DLD1 (cell line): ENCODE data around the gene KLHL25.

Experiments used
- in situ Hi-C: cut with HindIII; loops from 2 replicates; pipeline ENCODE4 v1.10.0; 2017; ENCODE audit warnings: low sequenced_read_pairs

KLHL25 gene

DNA sequence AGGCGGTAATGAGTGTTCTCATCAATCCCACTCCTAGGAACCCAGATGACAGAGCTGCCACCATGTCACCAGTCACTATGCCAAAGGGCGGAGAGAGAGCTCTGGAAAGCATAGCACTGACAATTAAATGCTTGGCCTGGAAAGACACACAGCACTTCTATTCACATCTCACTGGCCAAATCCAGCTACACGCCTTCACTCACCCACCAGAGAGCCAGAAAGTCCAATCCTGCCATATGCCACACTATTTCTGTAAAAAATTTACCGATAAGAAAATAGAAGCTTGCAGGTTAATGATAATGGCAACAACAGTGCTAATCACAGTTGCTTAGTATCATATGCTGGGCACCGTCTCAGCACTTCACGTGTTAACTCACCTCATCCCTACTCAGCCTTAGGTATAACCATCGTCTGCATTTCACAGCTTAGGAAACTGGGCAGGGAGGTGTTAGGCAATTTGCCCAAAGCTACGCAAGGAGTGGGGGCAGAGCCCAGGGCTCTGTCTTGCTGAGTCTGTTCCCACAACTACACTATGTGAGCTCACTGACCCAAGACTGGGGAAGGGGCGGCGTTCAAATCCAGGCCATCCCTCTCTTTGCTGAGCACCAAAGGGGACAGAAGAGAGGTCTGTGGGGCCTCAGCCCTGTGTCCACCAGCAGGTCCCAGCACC lies 16.5 kb downstream of the KLHL25 start:
- in situ Hi-C loops, result no loop called here

DNA sequence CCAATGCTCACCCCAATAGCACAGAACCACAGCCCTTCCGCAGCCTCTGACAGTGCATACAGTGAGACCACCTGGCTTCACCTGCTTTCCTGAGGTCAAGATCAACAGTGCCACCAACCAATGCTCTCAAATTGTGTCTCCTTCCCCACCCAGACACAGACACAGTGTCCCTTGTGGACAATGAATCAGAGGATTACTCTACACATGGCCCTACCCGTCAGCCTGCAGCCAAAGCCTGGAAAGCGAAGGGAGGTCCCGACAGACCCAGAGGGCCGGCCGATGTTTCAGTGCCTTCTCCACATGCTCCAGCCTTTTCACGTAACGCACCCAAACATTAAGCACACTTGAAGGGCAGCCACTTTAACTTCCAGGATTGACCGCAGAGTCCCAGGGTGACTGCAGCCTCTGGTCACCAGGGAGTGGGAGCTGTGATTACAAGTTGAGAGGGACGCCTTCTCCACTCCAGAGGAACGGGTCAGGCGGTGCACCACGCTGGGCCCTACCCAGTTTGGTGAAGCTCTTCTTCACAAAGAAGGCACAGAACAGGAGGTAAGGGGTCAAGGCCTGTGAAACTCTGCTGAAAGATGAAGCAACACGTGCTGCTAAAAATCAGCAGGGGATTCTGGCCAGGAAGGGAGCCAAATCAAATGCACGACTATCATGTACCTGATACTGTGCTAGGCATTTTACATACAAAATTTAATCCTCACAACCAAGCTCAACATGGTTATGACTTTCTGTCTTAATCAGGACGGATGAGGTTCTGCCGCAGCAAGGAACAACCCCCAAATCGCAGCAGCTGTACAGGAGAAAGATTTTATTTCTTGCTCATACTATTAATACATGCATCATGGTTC lies 17.2 kb downstream of the KLHL25 start:
- in situ Hi-C loops, result no loop called here

DNA sequence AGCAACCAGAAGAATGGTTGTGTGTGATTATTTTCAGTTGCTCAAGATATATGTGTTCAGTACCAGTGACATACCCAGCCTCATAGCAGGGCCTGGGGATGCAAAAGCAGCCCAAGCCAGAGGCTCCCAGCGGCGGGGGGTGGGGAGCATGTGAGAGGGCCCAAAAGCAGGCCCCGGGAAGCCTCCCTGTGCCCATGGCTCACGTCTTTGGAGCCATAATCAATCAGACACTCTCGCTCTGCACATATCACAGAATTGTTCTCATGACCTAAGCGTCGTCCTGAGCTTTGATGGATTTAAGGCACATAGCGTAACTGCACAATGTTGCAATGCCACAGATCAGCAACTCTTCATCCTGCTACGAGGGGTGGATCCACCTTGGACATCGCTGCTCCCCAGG lies 20.8 kb downstream of the KLHL25 start:
- in situ Hi-C loops, result no loop called here

DNA sequence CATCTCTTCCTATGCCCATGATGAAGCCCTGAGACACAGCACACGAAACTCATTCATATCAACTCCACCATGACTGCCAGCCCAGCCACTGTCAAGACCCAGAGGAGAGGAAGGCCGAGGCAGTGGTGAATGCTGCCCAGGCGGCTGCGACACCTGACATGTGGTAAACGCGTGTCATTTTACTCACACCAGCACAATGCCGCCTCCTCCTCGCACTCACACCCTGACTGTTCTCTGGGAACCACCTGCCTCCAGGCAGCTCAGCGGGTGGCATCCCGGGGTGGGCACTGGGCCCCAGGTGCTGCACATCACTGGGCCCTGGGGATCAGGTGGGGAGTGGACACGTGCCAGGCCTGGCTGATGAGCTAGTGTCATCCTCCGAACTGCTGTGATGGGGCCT lies 21.5 kb downstream of the KLHL25 start:
- in situ Hi-C loops, result no loop called here

DNA sequence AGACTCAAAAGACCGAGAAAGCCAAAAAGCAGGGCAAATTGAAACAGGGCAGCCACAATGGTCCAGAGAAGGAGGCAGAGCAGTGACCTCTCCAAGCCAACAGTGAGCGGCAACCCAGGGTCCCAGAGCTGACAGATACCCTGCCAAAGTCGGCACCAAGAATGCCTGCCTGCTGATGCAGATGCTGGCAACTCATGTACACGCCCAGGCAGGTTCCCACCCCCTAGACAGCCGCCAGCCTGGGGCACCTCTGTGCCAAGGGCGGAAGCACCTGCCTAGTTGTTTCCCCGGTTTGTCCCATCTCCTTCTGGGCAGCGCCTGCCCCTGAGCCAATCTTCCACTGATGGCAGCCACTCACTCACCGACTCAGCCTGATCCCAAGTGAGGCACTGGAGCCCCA lies 22.1 kb downstream of the KLHL25 start:
- in situ Hi-C loops, result no loop called here

DNA sequence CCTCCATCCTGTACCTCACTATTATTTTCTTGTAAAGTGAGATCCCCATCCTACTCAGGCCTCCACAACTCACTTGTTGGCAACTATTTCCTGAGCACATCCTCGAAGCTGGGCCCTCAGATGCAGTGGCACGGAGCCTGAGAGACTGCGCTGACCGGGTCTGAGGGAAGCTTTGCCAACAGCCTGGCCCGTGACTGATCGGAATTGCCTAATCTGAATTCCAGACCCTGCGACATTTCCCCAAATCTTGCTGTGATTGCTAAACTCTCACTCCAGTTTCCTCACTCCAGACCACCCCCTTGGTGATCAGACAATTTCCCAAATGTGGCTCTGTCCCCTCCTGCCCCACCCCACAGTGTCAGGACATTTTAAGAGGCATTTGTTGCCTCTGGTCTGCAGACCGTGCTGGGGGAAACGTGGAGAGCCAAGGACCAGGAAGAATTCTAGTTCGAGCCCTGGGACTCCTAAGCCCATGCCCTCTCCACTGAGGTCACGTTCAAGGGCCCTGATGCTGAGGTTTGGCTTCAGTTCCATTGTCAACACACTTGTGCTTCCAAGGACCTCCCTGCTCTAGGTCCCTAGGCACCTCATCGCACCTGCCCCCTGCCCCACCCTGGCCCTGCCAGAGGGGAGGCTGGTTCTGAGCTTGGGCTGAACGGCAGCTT lies 22.8 kb downstream of the KLHL25 start:
- in situ Hi-C loops, result no loop called here

DNA sequence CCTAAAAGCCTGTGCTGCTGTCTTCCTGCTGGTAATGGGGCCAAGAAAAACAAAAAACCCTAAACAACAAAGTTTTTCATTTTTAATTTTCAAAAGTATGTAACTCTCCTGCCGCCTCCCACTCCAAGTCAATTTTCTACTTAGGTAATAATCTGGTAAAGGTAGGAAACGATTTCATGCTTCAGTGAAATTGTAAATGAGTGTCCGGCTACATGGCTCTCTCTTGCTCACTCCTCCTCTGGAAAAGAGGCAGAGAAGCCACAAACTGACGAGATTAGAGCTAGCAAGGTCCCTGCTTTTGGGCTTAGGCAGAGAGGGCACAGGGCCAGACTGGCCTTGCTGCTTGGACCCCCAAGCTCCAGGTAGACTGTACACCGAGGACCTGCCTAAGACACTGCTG lies 23.5 kb downstream of the KLHL25 start:
- in situ Hi-C loops, result no loop called here

DNA sequence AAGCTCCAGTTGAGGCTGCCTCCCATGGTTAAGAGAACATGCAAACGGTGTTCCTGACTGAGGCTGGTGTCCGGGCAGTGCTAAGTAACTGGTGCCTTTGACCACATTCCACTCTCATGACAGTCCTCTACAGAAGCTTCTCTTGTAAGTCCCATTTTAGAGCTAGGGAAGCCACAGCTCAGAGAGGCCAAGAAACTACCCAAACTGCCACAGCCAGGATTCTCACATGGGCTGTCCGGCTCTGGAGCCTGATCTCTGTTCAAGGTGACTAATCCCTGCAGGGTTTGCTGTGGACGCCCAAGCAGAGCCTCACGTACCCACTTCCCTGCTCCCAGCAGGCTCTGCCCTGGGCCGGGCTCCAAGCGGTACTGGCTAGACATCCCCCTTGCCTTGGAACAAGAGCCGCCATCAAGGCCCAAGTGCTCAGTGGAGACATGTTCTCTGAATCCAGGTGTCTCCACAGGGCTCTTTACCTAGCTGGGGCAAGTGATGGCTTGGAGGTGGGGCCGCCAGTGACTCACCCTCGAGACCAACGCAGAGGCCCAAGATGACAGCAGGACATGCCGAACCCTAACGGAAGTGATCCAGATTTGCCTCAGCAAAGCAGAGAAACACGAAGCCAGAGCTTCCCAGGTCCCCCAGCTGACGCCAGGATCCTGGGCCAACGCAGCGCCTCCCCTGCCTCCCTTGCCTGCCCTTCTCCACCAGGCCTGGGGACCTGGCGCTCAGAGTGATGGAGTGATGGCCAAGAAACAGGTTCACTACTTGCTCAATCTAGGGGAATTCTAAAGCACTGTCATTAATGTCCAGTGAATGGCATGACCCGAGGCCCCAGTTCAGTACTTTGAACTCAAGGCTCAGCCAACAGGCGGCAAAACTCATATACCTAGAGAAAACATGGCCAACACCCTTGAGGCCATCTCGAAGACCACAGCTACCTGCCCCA lies 24.4 kb downstream of the KLHL25 start:
- in situ Hi-C loops, result no loop called here

DNA sequence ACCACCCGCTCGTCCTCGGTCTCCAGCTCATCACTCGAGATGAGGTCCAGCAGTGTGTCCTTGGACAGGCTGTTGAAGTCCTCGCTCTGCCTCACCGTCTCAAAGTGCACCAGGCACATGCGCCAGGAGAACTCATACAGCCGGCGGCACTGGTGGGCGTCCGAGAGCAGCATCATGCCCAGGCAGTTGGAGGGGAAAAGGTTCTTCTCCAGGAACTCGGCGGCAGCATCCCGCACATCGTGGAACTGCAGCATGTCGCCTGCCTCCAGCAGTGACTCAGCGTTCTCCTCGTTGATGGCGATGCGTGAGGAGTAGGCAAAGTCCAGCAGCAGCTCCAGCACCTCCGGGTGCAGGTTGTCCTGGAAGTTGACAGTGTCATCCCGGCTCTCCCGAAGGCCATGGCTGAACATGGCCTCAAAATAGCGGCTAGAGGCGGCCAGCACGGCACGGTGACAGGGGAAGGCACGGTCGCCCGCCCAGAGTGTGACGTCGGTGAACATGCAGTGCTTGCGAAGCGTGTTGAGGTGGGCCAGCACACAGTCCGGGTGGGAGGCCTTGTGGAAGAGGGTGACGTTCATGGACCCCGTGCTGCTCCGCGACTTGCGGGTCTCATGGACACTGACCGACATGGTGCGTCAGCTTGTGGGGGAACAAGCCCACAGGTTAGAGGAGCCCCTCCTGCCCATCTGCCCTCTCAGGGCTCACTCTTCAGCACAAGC lies 25.4 kb downstream of the KLHL25 start:
- in situ Hi-C loops, result no loop called here

DNA sequence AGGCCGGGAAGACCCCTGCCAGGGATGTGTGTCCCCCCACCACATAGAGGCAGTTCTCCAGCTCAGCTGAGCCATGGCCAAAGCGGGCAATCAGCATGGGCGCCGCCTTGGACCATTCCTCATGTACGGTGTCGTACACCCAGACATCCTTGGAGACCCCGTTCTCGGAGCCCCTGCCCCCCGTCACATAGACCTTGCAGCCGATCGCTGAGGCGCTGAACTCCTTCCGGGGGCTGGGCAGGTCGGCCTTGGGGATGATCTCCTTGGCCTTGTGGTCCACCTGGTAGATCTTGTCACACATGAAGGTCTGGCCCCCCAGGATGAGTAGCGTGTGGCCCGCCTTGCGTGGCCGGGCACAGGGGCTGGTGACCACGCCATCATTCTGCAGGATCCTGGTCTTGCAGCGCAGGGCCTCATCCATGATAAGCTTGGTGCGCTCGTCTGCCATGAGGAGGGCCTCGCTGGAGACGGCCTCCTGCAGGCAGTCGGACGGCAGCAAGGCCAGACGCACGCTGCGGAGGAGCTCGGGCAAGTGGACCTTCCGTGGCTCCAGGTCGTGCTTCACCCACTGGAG lies 26.0 kb downstream of the KLHL25 start:
- in situ Hi-C loops, result no loop called here

DNA sequence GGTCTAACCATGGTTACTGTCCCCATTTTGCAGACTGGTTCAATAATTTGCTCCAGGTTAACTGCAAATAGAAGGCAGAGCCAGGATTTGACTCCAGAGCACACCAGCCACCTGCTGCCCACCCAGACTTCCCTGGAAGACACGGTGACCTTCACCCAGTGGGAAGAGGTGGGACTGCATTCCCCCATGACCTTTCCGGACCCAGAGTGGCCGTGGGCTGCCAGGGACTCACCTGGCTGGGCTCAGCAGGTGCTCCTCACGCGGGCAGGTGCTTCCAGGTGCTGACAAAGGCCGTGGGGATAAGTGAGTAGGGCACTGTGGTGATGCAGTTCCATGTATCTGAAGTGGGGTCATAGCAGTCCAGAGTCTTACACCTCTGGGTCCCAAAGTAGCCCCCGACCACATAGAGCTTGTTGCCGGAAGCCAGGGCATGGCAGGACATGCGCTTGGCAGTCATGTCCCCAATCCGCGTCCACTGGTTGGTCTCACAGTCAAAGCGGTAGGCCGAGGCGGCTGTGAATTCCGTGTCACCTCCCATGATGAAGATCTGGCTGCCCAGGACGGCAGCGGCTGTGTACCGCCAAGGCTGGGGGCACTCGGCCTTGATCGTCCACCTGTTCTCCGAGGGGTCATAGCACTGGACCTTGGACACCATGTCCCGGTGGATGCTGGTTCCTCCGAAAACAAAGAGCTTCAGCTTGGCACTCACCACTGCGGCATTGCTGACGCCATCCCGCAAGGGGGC lies 26.8 kb downstream of the KLHL25 start:
- in situ Hi-C loops, result no loop called here

DNA sequence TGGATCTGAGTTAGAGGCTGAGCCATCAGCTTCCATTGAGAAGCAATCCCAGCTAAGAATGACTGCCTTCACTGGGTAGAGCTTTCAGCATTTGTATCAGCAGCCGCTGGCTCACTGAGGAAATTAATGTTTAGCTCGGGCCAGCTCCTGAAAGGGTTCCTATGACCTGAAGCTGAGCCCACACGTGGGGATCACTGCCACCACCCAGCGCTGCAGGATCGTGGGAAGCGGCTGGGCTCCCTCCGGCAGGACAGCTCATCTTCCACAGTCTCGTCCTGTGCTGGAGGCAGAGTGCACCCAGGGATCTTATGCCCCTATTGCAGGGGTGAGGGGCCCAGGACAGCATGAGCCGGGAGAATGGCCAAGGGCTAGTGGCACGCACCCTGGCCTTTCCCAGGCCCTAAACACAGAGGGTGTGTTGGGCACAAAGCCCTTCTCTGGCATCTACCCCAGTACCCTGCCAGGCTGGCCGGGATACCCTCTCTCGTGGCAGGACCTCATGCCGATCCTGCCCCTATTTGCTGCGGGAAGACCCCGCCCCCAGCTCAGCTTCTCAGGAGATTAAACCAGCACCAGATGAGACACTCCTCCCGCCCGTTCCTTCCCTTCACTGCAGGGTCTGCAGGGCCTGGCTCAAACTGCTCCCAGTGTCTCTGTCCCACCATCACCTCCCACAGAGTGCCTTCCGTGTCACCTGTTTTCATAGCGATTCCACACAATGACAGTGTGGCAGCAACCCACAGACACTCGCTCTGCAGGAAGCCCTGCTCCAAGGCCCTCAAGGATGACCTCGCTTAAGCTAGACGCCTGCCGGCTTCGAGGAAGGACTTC lies 28.5 kb downstream of the KLHL25 start:
- in situ Hi-C loops, result no loop called here

DNA sequence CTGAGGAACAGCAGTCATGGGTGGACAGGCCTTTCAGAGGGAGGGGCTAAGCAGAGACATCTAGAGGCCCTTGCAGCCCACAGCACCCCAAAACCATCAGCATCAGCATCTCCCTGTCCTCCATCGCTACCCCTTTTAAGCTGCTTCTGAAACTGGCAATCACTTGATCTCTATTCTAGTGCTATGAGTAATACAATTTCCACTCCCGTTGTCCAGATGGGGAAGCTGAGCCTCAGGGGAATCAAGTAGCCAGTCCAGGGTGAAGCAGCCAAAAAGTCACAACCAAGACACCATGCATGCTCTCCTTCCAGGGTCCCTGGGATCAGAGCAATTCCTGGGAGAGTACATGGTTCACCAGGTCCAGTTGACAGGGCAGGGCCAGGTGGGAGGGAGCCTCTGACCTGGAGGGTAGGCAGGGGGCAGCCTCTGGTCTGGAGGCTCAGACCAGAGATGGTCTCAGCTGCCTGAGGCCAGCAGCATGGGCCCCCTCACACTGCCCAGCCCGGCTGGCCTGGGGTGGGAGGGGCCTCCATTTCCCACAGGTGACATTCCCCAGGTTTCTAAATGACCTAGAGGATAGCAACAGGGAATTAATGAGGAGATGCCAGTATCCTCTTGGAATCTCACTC lies 30.0 kb downstream of the KLHL25 start:
- in situ Hi-C loops, result no loop called here

DNA sequence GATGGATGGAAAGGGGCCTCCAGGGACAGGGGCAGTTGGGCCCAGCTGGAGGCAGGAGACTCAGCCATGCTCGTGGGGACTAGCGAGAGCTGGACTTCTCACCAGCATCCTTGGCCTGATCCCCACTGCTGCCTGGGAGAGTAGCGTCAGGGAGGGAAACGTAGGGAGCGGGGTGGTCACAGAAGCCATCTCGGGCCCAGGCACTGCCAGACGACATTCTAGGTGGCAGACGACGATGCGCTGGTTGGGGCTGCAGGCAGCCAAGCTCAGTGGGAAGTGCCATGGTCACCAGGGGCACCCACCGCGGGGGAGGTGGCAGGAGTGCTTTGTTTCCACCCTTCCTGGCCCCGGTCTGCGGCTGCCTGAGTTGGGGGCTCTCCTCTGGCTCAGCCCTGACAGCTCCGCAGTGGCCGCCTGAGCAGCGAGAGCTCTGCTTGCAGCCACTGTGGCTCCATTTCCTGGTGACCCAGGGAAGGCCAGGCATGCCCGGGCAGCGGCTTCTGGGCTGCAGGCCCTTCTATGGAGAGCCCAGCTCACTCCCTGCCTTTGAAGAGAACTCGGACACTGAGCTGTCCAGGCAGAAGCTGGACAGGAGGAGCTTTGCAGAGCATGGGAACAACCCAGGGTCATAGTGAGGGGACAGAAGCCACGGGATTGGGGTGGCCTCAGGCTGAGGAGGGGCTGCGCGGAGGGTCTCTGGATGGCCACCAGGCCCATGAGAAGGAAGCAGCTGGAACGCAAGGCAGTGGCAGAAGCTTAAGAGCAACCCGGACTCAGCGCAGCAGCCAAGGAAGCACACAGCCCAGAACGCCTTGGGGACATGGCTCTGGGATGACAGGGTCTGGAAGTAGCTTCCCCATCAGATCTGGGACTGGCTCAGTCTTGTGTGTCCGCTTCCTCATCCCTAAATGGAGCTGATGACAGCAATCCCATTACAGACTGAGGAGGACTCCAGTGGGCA lies 30.8 kb downstream of the KLHL25 start:
- in situ Hi-C loops, result no loop called here

DNA sequence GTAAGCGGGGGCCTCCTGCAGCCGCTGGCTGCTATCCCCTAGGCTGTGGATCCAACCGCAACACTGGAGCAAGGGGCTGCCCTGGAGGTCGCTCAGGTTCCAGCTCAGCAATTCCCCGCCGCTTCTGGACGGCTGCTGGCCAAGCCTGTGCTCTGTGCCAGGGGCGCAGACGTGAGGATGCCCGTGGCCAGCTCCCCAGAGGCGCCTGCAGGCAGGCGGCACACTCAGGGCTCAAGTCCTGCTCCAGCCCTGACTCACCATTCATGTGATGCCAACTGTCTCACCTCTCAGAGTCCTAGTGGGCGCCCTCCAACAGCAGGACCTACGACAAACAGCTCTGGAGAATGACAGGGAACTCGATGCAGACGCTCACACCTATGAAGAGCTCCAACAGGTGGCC lies 31.6 kb downstream of the KLHL25 start:
- in situ Hi-C loops, result no loop called here

DNA sequence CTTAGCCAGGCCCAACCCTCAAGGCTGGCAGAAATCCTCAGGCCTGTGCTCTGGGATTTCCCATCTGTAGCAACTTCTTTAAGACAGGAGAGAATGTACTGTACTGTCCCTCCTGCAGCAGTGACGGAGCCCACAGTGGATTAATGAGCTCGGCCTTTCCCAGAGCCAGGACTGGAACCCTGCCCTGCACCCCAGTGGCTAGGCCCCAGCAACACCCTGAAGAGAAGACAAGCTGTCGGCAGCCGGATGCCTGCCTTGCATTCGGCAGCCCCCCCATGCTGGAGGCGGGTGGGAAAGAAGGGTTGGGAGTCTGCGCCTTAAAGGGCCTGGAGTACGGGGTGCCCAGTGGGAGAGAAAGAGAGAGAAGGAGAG lies 32.0 kb downstream of the KLHL25 start:
- in situ Hi-C loops, result no loop called here
